Measurements from ENCODE around the gene PTPRA. TPM values are rescaled to one million over a fixed set of nuclear protein-coding genes. Genes with fewer than 3 reads are reported as not detected.

Gene PTPRA
- total and polyA plus RNA-seq, 2 of the 8 experiments (the other 6 are each of a cell fraction or from before 2014, with no cell fraction given), result 47.7 to 51.3 TPM

DNA sequence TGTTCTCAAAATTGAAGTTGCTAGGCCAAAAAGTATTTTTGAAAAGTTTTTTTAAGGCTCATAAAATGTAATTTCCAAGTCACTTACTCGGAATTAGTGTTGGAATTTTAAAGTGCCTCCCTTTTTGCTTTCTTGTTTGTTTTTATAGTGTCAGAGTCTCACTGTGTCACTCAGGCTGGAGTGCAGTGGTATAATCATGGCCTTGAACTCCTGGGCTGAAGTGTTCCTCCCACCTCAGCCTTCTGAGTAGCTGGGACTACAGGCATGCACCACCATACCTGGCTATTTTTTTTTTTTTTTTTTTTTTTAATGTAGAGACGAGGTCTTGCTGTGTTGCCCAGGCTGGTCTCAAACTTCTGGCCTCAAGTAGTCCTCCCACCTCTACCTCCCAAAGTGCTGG, 130.1 kb downstream of the PTPRA start (continued):
- TF ChIP-seq, protein P1, sequence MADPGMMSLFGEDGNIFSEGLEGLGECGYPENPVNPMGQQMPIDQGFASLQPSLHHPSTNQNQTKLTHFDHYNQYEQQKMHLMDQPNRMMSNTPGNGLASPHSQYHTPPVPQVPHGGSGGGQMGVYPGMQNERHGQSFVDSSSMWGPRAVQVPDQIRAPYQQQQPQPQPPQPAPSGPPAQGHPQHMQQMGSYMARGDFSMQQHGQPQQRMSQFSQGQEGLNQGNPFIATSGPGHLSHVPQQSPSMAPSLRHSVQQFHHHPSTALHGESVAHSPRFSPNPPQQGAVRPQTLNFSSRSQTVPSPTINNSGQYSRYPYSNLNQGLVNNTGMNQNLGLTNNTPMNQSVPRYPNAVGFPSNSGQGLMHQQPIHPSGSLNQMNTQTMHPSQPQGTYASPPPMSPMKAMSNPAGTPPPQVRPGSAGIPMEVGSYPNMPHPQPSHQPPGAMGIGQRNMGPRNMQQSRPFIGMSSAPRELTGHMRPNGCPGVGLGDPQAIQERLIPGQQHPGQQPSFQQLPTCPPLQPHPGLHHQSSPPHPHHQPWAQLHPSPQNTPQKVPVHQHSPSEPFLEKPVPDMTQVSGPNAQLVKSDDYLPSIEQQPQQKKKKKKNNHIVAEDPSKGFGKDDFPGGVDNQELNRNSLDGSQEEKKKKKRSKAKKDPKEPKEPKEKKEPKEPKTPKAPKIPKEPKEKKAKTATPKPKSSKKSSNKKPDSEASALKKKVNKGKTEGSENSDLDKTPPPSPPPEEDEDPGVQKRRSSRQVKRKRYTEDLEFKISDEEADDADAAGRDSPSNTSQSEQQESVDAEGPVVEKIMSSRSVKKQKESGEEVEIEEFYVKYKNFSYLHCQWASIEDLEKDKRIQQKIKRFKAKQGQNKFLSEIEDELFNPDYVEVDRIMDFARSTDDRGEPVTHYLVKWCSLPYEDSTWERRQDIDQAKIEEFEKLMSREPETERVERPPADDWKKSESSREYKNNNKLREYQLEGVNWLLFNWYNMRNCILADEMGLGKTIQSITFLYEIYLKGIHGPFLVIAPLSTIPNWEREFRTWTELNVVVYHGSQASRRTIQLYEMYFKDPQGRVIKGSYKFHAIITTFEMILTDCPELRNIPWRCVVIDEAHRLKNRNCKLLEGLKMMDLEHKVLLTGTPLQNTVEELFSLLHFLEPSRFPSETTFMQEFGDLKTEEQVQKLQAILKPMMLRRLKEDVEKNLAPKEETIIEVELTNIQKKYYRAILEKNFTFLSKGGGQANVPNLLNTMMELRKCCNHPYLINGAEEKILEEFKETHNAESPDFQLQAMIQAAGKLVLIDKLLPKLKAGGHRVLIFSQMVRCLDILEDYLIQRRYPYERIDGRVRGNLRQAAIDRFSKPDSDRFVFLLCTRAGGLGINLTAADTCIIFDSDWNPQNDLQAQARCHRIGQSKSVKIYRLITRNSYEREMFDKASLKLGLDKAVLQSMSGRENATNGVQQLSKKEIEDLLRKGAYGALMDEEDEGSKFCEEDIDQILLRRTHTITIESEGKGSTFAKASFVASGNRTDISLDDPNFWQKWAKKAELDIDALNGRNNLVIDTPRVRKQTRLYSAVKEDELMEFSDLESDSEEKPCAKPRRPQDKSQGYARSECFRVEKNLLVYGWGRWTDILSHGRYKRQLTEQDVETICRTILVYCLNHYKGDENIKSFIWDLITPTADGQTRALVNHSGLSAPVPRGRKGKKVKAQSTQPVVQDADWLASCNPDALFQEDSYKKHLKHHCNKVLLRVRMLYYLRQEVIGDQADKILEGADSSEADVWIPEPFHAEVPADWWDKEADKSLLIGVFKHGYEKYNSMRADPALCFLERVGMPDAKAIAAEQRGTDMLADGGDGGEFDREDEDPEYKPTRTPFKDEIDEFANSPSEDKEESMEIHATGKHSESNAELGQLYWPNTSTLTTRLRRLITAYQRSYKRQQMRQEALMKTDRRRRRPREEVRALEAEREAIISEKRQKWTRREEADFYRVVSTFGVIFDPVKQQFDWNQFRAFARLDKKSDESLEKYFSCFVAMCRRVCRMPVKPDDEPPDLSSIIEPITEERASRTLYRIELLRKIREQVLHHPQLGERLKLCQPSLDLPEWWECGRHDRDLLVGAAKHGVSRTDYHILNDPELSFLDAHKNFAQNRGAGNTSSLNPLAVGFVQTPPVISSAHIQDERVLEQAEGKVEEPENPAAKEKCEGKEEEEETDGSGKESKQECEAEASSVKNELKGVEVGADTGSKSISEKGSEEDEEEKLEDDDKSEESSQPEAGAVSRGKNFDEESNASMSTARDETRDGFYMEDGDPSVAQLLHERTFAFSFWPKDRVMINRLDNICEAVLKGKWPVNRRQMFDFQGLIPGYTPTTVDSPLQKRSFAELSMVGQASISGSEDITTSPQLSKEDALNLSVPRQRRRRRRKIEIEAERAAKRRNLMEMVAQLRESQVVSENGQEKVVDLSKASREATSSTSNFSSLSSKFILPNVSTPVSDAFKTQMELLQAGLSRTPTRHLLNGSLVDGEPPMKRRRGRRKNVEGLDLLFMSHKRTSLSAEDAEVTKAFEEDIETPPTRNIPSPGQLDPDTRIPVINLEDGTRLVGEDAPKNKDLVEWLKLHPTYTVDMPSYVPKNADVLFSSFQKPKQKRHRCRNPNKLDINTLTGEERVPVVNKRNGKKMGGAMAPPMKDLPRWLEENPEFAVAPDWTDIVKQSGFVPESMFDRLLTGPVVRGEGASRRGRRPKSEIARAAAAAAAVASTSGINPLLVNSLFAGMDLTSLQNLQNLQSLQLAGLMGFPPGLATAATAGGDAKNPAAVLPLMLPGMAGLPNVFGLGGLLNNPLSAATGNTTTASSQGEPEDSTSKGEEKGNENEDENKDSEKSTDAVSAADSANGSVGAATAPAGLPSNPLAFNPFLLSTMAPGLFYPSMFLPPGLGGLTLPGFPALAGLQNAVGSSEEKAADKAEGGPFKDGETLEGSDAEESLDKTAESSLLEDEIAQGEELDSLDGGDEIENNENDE (IDR thresholded peaks at IDR 0.05; ENCODE audit: insufficient replicate concordance, low read length), result no peak
- TF ChIP-seq, protein P2, sequence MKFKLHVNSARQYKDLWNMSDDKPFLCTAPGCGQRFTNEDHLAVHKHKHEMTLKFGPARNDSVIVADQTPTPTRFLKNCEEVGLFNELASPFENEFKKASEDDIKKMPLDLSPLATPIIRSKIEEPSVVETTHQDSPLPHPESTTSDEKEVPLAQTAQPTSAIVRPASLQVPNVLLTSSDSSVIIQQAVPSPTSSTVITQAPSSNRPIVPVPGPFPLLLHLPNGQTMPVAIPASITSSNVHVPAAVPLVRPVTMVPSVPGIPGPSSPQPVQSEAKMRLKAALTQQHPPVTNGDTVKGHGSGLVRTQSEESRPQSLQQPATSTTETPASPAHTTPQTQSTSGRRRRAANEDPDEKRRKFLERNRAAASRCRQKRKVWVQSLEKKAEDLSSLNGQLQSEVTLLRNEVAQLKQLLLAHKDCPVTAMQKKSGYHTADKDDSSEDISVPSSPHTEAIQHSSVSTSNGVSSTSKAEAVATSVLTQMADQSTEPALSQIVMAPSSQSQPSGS (IDR thresholded peaks at IDR 0.05; ENCODE audit: low read length), result no peak
- TF ChIP-seq TAF1 (IDR thresholded peaks at IDR 0.05; ENCODE audit: low read depth, low read length) (no peak), RBBP5 (IDR thresholded peaks at IDR 0.05; ENCODE audit: borderline replicate concordance, low read depth, low read length) (no peak), TCF12 (IDR thresholded peaks at IDR 0.05; ENCODE audit: low read depth, low read length) (no peak), NRF1 (IDR thresholded peaks at IDR 0.05; ENCODE audit: low read depth, low read length) (no peak), BACH1 (IDR thresholded peaks at IDR 0.05; ENCODE audit: low read length) (no peak), YY1 (IDR thresholded peaks at IDR 0.05; ENCODE audit: low read depth, low read length) (no peak), KDM5A (IDR thresholded peaks at IDR 0.05; ENCODE audit: low read length) (no peak), SUZ12 (IDR thresholded peaks at IDR 0.05; ENCODE audit: low read length) (no peak)
